Measurements from ENCODE around the gene PRKAA2. TPM values are rescaled to one million over a fixed set of nuclear protein-coding genes. Genes with fewer than 3 reads are reported as not detected.

PRKAA2 gene
- total and polyA plus RNA-seq, 2 donors (not counting 3 experiments of a cell fraction or from before 2014, with no cell fraction given) = 0.32 to 1.2 TPM

- H4K20me1 ChIP-seq (replicated peaks; ENCODE audit: control insufficient read depth, extremely low read depth, insufficient read depth, low read length) = no peaks in the 10 kb centered on the region
- no peaks in the 10 kb centered on the region for H3K9me1 ChIP-seq (replicated peaks; ENCODE audit: control insufficient read depth, extremely low read depth, insufficient read depth, low read length)
- dilution Hi-C loops (cut with MboI; ENCODE audit: extremely low pct_ligation_motif_present, low sequenced_read_pairs) (no loop called here), intact Hi-C loops (cut with micrococcal nuclease) (no loop called here)
- H3K4me3 ChIP-seq (replicated peaks in 1 of 3; ENCODE audit: insufficient read depth in 1 of 3, low read depth in 1 of 3, low read length in 3 of 3) = no peak overlapping the region
- ChIA-PET CTCF (no interaction called here), POLR2A (no interaction called here)
- no peak overlapping the region for H2AFZ ChIP-seq (ENCODE audit: low read depth, low read length)
- no peak for FAIRE-seq
- no peaks in the 10 kb centered on the region for H3K36me3 ChIP-seq (ENCODE audit: control insufficient read depth in 2 of 2, extremely low read depth in 1 of 2, insufficient read depth in 2 of 2, low read length in 2 of 2)
- H3K79me2 ChIP-seq (ENCODE audit: control insufficient read depth, insufficient read depth, low read length) = no peaks in the 10 kb centered on the region
- no peak overlapping the region for H3K4me2 ChIP-seq (ENCODE audit: insufficient read depth, low read length)
- H3K9ac ChIP-seq (replicated peaks; ENCODE audit: extremely low read depth, insufficient read depth, low read length) = no peak overlapping the region
- DNase-seq (ENCODE audit: low read depth, low spot score) = no peak
- no peaks in the 10 kb centered on the region for H3K4me1 ChIP-seq (ENCODE audit: control insufficient read depth, extremely low read depth, insufficient read depth, low read length)
- TF ChIP-seq POLR2A (IDR thresholded peaks at IDR 0.05; ENCODE audit: low read depth, low read length) (no peak), EZH2 (IDR thresholded peaks at IDR 0.05; ENCODE audit: borderline replicate concordance, low read depth, low read length, severe bottlenecking) (no peak), FOS (IDR thresholded peaks at IDR 0.05; ENCODE audit: borderline replicate concordance, insufficient read depth, low read length) (no peak), CTCF (IDR thresholded peaks at IDR 0.05; ENCODE audit: extremely low read depth in 1 of 2, insufficient read depth in 1 of 2, low read depth in 1 of 2, low read length in 2 of 2) (no peak), MYC (IDR thresholded peaks at IDR 0.05; ENCODE audit: low read depth, low read length) (no peak), POLR2AphosphoS5 (IDR thresholded peaks at IDR 0.05; ENCODE audit: insufficient read depth, low read depth, low read length) (no peak), GATA2 (IDR thresholded peaks at IDR 0.05; ENCODE audit: insufficient read depth, insufficient read length, low read depth, low read length) (no peak), MAX (IDR thresholded peaks at IDR 0.05; ENCODE audit: insufficient read depth, insufficient read length) (no peak), JUN (IDR thresholded peaks at IDR 0.05; ENCODE audit: borderline replicate concordance, insufficient read depth, insufficient read length, low read depth) (no peak)
- no peaks in the 10 kb centered on the region for H3K9me3 ChIP-seq (replicated peaks; ENCODE audit: control insufficient read depth, insufficient read depth, low read length)
- no peak overlapping the region for H3K27ac ChIP-seq (ENCODE audit: insufficient read depth, low read depth, low read length)
- no peaks in the 10 kb centered on the region for H3K27me3 ChIP-seq (ENCODE audit: control insufficient read depth in 2 of 2, insufficient read depth in 2 of 2, low read length in 2 of 2)
- no TSS peak for BruUV-seq (replicated peaks)
Measured at GRCh38 chr1:56665384-56665783, 20.3 kb downstream of the PRKAA2 start.
